Type B pancreatic cell (in vitro differentiated cells): ENCODE measurements around the gene MAGEB18. TPM values are rescaled to one million over a fixed set of nuclear protein-coding genes. Genes with fewer than 3 reads are reported as not detected.

Experiments
- DNase-seq: peaks from one replicate; pipeline ENCODE4 v3.0.0; 2021; ENCODE audit warnings: mixed read lengths; ENCODE audit not compliant: unreplicated experiment; ENCODE audit errors: extremely low spot score
- H3K27ac Mint-ChIP-seq: 2 replicates; pipeline ENCODE4 v1.8.0; 2021; ENCODE audit warnings: mild to moderate bottlenecking, mixed read lengths
- H3K27me3 Mint-ChIP-seq: 2 replicates; pipeline ENCODE4 v1.8.0; 2021; ENCODE audit warnings: mixed read lengths
- H3K36me3 Mint-ChIP-seq: 2 replicates; pipeline ENCODE4 v1.8.0; 2021; ENCODE audit warnings: mixed read lengths
- H3K4me1 Mint-ChIP-seq: one replicate; pipeline ENCODE4 v1.8.0; 2021; ENCODE audit warnings: mixed read lengths; ENCODE audit not compliant: unreplicated experiment
- H3K4me3 Mint-ChIP-seq: 2 replicates; pipeline ENCODE4 v1.8.0; 2021; ENCODE audit warnings: mild to moderate bottlenecking, mixed read lengths
- H3K9me3 Mint-ChIP-seq: 2 replicates; pipeline ENCODE4 v1.8.0; 2021; ENCODE audit warnings: mixed read lengths
- long read RNA-seq: library from polyadenylated mRNA; unstranded; transcript quantifications from one replicate; pipeline ENCODE4 v2.0.0, GENCODE V29; 2020
- total RNA-seq: library from RNA; stranded (reverse); gene quantifications from 2 replicates; pipeline ENCODE4 v1.2.1, GENCODE V29; 2021; ENCODE audit warnings: low replicate concordance
- TF ChIP-seq, protein P1 (sequence below): fragments of 200-600 bp; sonication (generic); conservative IDR thresholded peaks from 2 replicates; pipeline ENCODE4 v1.5.0; 2021; ENCODE audit warnings: antibody characterized with exemption, mild to moderate bottlenecking

The MAGEB18 gene
- total RNA-seq: not detected in 2 replicates
- long read RNA-seq: 0 reads

DNA sequence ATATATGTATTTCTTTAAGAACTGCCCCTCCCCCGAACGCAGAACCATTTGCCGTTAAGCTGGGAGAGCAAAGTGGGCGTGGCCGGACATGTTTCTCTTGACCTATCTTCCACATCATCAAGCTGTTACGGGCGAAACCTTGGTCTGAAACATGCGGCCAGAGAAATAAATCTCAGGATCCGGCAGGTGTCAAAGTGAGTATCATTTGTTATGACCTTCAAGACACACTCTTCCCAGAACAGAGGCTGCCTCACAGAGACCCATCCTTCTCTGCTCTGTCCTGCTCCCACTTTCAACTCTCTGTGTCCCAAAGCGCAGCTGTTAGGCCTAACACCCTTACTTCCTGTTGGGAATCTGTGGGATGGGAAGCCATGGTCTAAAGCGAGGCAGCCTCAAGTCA is at the start of gene MAGEB18:
MAGEB18 (plus strand) TSS at position 70 of the 400 bp plus-strand sequence. CDS start 643 bp downstream, outside the sequence.
- TF ChIP-seq, protein P1, sequence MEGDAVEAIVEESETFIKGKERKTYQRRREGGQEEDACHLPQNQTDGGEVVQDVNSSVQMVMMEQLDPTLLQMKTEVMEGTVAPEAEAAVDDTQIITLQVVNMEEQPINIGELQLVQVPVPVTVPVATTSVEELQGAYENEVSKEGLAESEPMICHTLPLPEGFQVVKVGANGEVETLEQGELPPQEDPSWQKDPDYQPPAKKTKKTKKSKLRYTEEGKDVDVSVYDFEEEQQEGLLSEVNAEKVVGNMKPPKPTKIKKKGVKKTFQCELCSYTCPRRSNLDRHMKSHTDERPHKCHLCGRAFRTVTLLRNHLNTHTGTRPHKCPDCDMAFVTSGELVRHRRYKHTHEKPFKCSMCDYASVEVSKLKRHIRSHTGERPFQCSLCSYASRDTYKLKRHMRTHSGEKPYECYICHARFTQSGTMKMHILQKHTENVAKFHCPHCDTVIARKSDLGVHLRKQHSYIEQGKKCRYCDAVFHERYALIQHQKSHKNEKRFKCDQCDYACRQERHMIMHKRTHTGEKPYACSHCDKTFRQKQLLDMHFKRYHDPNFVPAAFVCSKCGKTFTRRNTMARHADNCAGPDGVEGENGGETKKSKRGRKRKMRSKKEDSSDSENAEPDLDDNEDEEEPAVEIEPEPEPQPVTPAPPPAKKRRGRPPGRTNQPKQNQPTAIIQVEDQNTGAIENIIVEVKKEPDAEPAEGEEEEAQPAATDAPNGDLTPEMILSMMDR: no peak
- Mint-ChIP-seq H3K27me3 (no peaks in the 10 kb centered on the region), H3K27ac (no peak within 1 kb of the TSS), H3K36me3 (no peaks in the 10 kb centered on the region), H3K4me3 (no peak within 1 kb of the TSS), H3K9me3 (peaks cover 7% of the 10 kb centered on the region), H3K4me1 (no peaks in the 10 kb centered on the region)
- no peak for DNase-seq

DNA sequence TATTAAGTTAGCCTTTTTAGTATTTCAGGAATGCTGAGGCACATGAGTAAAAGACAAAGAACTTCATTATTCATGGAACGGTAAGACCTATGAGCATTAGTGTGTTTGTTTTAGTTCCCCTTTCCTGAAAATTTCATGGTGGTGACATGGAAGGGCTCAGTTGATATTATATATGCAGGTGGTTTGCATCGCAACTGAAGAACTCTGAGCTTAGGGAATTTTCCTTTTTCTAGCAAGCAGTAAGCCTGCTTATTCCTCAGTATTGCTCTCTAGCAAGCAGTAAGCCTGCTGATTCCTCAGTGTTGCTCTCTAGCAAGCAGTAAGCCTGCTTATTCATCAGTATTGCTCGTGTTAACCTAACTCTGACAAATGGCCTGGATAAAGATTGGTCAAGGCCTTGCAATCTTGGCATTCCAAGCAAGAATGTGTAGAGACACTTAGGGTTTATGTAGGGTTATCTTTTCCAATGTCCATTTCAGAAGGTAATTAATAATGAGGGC is 37.7 kb upstream of the MAGEB18 start:
- no peak overlapping the region for H3K27ac Mint-ChIP-seq
- no peak overlapping the region for H3K4me3 Mint-ChIP-seq
- TF ChIP-seq, protein P1: no peak
- H3K9me3 Mint-ChIP-seq: no peaks in the 10 kb centered on the region
- H3K27me3 Mint-ChIP-seq: no peaks in the 10 kb centered on the region
- H3K4me1 Mint-ChIP-seq: no peaks in the 10 kb centered on the region
- H3K36me3 Mint-ChIP-seq: no peaks in the 10 kb centered on the region
- no peak for DNase-seq

DNA sequence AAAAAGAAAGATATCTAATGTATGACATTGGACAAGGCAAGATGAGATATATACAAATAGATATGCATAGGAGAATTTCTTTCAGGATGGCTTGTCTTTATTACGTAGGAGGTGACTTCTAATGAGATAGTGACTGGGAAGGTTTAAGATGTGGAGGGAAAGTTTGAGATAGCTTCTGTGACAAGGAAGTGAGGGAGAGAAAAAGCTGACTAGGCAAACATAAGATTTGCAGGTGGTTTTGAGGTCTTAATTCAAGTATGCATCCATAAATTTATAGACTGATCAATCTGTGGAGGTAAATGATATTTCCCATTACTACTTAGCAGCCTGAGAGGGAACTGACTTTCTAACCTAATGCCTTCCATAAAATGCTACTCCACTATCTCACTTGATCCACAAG is 29.0 kb upstream of the MAGEB18 start:
- Mint-ChIP-seq H3K27ac (no peak overlapping the region), H3K36me3 (no peaks in the 10 kb centered on the region), H3K4me1 (no peaks in the 10 kb centered on the region), H3K27me3 (no peaks in the 10 kb centered on the region), H3K9me3 (no peaks in the 10 kb centered on the region), H3K4me3 (no peak overlapping the region)
- TF ChIP-seq, protein P1: no peak
- DNase-seq: no peak

DNA sequence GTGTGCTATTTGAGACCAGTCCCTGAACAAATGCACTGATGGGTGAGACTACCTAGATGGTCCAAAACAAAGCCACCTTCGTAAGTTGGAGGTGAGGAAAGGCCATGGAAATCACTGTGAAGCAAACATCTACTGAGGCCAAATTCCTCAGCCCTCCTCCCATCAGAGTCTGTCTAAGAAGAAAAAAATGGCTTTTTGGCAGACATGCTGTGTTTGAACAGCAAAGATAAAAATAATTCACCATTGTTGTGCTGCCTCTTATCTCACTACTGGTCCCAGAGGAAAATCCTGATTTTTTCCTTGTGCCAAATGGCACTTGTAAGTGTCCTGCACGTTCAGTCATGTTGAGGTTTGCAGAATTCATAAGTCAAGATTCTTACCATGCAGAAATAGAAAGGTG is 7.9 kb downstream of the MAGEB18 start:
- H3K9me3 Mint-ChIP-seq: no peaks in the 10 kb centered on the region
- H3K4me3 Mint-ChIP-seq: no peak overlapping the region
- H3K27ac Mint-ChIP-seq: no peak overlapping the region
- TF ChIP-seq, protein P1: no peak
- no peak for DNase-seq
- H3K4me1 Mint-ChIP-seq: no peaks in the 10 kb centered on the region
- H3K27me3 Mint-ChIP-seq: no peaks in the 10 kb centered on the region
- no peaks in the 10 kb centered on the region for H3K36me3 Mint-ChIP-seq

DNA sequence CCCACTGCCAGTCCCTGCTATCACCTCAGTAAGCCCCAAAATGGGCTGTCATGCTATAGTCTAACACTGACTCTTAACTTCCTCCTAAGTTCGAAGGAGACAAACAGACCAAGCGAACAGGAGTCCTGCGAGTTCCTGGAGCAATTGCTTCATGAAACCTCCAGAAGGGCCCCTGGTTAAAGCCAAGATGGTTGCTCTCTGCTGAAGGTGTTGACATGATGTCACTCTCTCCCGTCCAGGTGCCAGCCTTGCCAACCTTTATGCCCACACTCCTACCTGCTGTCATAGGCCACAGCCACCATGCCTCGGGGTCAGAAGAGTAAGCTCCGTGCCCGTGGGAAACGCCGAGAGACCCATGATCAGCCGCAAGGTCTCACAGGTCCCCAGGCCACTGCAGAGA is 22.2 kb downstream of the MAGEB18 start, which contains the start of gene MAGEB6B:
MAGEB6B (plus strand) TSS at position 301 of the 400 bp plus-strand sequence; CDS start at position 301, 0 bp downstream.
- Mint-ChIP-seq H3K4me1 (no peaks in the 10 kb centered on the region), H3K4me3 (no peak within 1 kb of the TSS), H3K27me3 (no peaks in the 10 kb centered on the region), H3K9me3 (no peaks in the 10 kb centered on the region), H3K27ac (no peak within 1 kb of the TSS), H3K36me3 (no peaks in the 10 kb centered on the region)
- no peak for DNase-seq
- TF ChIP-seq, protein P1: no peak

Other genes starting within 250 kb of the MAGEB18 start
- gene MAGEB6B, start 22.3 kb downstream of the MAGEB18 start, total RNA-seq: not detected in 2 replicates
- gene MAGEB6, start 54.1 kb downstream of the MAGEB18 start, total RNA-seq: not detected in 2 replicates
- gene MAGEB5, start 77.8 kb downstream of the MAGEB18 start, total RNA-seq: not detected in 2 replicates